Activated CD4-positive, alpha-beta T cell treated with anti-CD3 and anti-CD28 coated beads for 4 hours (primary cell): ENCODE data around the gene SMTNL2.

Source experiments
- DNase-seq, 2 donors: peaks; one replicate each; pipeline ENCODE4 v3.0.0-alpha.2; 2020

SMTNL2 gene

DNA sequence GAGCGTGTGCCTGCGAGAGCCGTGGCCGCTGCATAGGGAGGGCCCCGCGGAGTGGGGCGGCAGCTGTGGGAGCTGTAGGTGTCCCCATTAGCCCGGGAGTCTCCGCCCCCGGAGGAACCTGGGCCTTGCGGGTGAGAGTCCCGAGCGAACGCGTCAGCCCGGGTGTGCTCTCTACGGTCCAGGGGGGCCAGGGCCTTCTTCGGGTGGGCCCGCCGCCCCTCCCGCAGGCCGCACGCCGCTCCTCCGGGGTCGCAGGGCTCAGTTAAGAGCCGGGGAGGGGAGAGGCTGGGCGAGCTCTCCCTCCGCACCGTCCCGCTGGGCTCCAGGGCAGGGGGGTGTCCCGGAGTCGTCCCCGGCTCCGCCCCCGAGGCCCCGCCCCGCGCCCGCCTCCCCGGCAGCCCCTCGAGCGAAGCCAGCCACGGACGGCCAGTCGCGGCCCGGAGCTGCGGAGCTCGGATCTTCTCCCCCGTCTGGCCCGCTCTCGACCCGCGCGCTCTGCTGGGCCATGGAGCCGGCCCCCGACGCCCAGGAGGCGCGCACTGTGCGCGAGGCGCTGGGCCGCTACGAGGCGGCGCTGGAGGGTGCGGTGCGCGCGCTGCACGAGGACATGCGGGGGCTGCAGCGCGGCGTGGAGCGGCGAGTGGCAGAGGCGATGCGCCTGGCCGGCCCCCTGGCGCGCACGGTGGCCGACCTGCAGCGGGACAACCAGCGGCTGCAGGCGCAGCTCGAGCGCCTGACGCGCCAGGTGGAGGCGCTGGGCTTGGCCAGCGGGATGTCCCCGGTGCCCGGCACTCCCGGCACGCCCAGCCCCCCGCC, at the start of gene SMTNL2:
Gene SMTNL2 (plus strand): TSS at position 429 of the 816 bp plus-strand sequence. CDS start 77 bp downstream, at position 506.
- DNase-seq, result no peak

DNA sequence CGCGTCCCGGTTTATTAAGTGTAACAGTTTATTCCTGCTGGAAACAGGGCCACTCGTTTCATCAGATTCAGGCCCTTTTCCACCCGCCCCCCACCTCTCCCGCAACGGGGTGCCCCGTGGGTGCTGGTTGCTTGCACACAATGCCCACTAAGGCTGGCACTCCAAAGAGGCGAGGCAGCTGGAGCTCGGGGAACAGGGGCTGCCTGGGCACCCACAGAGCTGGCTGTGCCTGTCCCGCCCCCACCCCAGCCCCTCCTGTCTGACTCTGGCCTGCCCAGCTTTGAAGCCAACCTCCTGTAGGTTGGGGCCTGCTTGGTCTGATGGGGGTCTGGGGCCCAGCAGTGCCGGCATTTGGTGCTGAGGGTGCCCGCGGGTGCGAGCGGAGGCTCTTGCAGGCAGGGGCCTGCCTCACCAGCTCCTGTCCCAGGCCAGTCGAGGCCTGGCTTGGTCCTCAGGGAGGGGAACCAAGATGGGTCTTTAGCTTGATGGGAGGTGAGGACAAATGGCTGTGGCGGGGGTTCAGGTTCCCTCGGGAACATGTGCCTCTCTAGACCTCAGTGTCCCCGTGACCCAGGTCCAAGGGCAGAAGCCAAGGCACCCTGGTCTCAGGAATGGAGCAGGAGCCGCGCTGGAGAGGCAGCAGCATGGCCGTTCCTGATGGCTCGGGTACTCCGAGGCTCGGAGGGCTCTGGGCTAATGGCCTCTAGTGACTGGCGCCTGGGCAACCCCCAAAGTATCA, 49.2 kb upstream of the SMTNL2 start:
- DNase-seq, result no peak

GRCh38 chr17:4535667-4536258, 48.6 kb upstream of the SMTNL2 start:
- DNase-seq, result no peak

DNA sequence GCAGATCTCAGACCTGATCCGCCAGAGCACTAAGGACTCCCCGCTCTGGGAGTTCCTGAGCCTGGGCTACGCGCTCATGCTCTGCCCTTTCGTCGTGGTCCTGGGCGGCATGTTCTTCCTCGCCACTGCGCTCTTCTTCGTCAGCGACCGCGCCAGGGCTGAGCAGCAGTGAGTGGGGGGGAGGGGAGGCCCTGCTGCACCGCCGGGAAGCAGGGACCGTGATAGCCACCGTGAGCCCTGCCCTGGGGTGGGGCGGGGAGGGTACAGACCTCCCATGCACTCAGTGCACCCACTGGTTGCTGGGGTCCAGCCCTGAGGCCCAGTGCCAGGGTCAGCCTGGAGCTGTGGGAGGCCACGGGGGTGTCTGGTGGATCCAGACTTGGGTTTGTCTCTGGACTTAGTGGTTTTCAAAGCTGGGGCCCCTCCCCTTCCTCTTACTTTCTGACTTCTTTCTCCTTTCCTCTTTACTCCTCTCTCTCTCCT, 48.0 kb upstream of the SMTNL2 start:
- DNase-seq, result no peak

GRCh38 chr17:4536742-4537411, 47.5 kb upstream of the SMTNL2 start:
- no peak for DNase-seq

DNA sequence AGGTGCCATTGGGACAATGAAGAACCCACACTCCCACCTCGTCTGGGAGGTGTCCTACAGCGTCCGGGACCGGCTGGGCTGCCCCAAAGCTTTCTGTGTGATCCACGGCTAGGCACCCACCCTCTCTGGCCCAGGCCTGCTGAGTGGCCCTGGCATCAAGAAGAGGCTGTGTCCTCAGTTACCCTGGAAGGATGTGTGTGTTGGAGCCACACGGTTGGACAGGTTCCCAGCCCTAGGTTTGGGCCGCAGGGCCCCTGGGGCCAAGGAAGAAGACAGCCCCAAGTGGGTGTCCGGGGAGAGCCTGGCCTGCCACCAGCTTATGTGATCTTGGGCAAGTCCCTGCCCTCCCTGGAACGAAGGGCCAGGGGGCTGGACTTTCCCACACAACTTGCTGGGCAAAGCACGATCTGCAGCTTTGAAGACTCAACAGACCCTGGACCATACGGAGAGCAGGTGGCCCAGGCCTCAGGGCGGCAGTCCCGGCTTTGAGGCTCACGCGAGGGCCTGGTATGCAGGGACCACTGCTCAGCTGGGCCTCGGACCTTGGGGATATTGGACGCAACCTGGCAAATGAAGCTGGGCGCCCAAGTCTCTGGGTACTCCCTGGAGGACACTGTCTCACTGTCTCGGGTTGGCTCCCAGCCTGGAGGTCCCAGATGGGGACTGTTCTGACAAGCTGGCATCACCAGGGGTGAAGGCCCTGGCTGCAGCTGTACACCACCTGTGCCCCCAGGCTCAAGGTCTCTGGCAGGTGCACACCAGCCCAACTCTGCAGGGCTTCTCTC, 46.7 kb upstream of the SMTNL2 start:
- no peak for DNase-seq

GRCh38 chr17:4538236-4539002, 45.9 kb upstream of the SMTNL2 start:
- DNase-seq, result no peak

- DNase-seq, result no peak
Observed at GRCh38 chr17:4539025-4539424, 45.3 kb upstream of the SMTNL2 start.

DNA sequence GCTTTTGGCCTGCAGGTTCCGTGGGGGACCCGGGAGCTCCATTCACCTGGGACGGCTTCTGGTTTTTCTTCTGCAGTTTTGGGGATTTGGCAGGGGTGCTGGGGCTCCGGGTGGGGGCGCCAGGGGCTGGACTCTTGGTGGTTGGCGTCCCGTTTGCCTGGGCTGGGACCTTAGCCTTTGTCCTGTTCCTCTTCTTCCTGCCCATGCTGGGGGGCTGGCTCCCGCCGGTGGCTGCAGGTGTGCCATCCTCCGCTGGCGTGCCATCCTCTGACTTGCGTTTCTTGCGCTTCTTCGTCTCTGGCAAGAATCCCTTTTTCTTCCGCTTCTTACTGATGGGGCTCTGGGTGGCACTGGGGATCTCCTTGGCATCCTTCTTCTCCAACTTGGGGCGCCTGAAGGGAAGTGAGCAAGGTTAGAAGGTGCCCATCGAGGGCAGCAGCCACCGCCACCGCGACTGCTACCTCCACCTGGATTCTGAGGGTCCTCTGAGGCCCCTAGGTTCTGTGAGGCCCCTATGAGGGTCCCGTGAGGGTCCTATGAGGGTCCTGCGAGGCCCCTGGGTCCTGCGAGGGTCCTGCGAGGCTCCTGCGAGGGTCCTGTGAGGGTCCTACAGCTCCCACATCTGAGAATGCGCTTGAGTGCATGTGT, 44.6 kb upstream of the SMTNL2 start:
- no peak for DNase-seq

DNA sequence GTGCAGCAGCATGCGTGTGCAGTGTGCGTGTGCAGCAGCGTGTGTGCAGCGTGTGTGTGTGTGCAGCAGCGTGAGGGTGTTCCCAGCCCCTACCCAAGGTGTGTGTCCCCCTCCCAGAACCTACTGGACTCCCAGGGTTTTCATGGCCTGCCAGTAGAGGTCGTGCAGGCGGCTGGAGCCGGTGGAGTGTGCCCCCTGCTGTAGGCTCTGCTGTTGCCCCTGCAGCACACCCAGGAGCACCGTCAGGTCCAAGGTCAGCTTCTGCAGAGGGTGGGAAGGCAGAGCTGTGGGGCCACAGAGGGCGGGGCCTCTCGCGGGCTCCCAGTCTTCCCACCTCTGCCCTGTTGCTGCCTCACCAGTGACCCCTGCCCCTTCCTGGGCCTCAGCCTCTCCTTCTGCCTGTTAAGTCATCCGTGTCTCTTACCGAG, 44.1 kb upstream of the SMTNL2 start:
- DNase-seq, result no peak

DNA sequence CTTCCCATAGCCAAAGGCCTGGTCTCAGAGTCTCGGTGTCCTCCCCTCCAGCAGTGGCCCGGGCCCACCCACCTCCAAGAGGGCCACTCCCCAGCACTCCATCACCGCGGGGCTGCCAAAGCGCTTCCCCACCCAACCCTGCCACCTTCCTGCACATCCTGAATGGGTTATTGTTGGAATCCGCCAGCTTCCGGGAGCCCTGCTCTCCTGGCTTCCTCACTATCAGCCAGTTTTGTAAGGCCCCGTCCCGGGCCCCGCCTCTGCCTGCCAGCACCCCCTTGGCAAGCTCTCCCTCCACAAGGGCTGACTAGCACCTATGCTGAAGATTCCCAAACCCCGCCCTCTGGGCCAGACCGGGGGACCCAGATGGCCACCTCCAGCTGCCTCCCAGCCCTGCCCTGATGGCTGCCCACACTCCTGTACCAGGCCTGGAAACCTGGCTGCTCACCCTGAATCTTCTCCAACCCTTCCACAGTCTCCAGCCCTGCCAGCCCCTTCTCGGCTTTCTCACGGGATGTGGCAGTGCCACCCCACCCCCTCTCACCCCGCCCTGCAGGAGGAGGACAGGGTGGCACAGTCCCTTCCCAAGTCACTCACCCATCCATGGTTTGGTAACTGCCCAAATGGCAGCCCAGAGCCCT, 43.5 kb upstream of the SMTNL2 start:
- no peak for DNase-seq

- DNase-seq, result no peak
Observed at GRCh38 chr17:4541328-4542002, 42.9 kb upstream of the SMTNL2 start.

DNA sequence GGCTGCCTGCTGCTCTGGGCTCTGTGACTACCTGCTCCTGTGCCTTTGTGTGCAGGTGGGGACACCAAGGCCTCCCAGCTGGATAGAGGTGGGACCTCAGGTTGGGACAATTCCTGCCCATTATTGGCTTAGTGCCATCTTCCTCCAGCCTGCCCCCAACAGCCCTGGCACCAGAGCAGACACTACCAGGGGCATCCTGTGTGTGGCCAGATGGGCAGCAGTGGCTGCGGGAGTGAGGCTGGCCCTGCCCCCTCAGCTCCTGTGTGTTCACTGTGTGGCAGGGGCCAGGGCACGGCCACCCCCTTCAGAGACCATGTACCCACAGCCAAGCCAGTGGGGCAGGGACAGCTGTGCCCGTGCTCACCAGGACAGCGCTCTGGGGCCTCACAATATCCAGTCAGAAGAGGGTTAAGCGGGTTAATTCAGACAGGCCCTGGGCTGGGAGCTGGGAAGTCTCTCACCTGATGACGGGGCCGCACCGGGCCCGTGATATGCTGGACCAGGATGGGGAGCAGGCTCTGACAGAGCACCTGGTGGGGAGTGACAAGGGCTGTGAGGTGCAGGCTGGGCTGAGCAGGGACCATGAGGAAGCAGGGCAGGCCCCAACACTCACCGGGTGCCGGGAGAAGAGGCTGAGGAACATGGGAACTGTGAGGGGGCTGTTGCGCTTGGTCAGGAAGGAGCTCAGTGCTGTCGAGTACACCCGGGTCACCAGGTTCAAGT, 42.2 kb upstream of the SMTNL2 start:
- DNase-seq, result no peak

DNA sequence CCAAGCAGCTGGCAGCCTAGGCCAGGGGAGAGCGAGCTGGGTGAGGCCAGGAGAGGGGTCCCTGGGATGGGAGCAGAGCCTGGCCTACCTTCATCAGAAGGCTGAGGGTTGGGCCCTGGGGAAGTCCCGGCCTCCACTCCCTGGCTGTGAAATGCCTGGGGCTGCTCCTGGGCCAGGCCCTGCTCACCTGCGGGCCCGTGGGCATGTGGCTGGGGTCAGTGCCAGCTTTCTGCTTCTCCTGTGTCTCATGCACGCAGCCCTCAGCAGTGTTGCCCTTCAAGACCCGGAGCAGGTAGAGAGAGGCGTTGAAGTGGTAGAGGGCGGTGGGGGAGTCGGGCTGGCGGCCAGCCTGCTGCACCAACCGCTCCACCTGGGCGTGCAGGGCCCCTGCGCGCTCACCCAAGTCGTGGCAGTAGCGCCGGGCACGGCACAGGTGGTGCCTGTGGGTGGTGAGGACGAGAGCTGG, 41.6 kb upstream of the SMTNL2 start:
- DNase-seq, result no peak

DNA sequence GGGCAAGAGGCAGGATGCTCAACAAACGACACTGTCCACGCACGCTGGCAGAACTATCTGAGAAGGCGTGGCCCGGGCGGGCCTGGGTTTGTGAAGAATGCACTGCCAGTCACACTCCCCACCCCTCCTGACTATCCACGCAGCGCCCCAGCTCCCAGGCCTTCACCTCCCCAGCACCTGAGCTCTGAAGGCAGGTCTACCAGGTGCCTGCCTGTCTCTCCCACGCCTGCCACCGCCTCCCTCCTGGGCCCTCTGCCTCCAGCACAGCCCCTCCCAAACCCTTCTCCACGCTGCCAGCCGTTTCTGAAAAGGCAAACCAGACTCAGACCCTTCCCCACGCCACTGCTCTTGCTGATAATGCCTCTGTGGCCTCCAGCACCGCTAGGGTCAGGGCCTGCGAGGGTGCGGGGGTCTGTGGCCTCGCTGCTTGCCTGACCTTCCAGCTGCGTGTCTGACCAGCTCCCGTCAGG, 40.7 kb upstream of the SMTNL2 start:
- DNase-seq, result no peak

GRCh38 chr17:4544135-4544950, 40.0 kb upstream of the SMTNL2 start:
- no peak for DNase-seq

- DNase-seq, result no peak
Observed at GRCh38 chr17:4544951-4545216, 39.4 kb upstream of the SMTNL2 start.
